ENCODE results near the gene LATS2.

Gene LATS2

DNA sequence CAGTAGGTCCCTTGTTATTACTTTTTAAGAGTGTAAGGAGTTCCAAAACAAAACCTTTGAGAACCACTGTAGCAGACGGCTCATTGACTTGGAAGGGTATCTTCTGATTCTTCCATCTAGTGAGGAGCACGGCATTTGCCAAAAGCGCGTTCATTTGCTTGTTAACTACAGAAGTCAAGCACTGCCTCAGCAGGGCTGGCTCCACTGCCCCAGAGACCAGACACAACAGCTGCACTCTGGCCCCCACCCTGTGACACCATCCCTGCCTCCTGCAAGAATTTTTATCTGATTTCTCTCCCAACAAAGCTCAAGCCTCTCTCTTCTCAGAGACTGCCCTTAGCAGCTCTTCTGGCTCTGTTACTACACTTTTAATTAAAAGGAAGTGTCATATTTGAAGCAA, 138.1 kb downstream of the LATS2 start (continued):
- TF ChIP-seq, protein P1, sequence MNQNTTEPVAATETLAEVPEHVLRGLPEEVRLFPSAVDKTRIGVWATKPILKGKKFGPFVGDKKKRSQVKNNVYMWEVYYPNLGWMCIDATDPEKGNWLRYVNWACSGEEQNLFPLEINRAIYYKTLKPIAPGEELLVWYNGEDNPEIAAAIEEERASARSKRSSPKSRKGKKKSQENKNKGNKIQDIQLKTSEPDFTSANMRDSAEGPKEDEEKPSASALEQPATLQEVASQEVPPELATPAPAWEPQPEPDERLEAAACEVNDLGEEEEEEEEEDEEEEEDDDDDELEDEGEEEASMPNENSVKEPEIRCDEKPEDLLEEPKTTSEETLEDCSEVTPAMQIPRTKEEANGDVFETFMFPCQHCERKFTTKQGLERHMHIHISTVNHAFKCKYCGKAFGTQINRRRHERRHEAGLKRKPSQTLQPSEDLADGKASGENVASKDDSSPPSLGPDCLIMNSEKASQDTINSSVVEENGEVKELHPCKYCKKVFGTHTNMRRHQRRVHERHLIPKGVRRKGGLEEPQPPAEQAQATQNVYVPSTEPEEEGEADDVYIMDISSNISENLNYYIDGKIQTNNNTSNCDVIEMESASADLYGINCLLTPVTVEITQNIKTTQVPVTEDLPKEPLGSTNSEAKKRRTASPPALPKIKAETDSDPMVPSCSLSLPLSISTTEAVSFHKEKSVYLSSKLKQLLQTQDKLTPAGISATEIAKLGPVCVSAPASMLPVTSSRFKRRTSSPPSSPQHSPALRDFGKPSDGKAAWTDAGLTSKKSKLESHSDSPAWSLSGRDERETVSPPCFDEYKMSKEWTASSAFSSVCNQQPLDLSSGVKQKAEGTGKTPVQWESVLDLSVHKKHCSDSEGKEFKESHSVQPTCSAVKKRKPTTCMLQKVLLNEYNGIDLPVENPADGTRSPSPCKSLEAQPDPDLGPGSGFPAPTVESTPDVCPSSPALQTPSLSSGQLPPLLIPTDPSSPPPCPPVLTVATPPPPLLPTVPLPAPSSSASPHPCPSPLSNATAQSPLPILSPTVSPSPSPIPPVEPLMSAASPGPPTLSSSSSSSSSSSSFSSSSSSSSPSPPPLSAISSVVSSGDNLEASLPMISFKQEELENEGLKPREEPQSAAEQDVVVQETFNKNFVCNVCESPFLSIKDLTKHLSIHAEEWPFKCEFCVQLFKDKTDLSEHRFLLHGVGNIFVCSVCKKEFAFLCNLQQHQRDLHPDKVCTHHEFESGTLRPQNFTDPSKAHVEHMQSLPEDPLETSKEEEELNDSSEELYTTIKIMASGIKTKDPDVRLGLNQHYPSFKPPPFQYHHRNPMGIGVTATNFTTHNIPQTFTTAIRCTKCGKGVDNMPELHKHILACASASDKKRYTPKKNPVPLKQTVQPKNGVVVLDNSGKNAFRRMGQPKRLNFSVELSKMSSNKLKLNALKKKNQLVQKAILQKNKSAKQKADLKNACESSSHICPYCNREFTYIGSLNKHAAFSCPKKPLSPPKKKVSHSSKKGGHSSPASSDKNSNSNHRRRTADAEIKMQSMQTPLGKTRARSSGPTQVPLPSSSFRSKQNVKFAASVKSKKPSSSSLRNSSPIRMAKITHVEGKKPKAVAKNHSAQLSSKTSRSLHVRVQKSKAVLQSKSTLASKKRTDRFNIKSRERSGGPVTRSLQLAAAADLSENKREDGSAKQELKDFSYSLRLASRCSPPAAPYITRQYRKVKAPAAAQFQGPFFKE (tag by site-specific recombination; IDR thresholded peaks at IDR 0.05; ENCODE audit: borderline replicate concordance): no peak
- TF ChIP-seq KLF7 (tag by site-specific recombination; IDR thresholded peaks at IDR 0.05; ENCODE audit: borderline replicate concordance): no peak
- TF ChIP-seq KLF10 (tag by site-specific recombination; IDR thresholded peaks at IDR 0.05): no peak
- TF ChIP-seq ZNF214 (tag by site-specific recombination; IDR thresholded peaks at IDR 0.05; ENCODE audit: borderline replicate concordance): no peak

All from HEK293 (cell line).